HEK293T (cell line): ENCODE results near the gene C2orf78.
"Not testable (repeated sequence)": the region's sequence is repeated elsewhere in the genome, so short reads cannot be mapped to it uniquely, and the experiment has no call there.

Experiments
- CTCF ChIA-PET: fragments of 350-600 bp; formaldehyde crosslinking; extraction: SDS; loops from one replicate; lab custom pipeline; 2021; ENCODE audit warnings: antibody characterized with exemption, inconsistent platforms; lab: Yijun Ruan, JAX
- POLR2A ChIA-PET: fragments of 350-600 bp; formaldehyde crosslinking; extraction: SDS; loops from one replicate; lab custom pipeline; 2020; ENCODE audit warnings: antibody characterized with exemption, inconsistent platforms; lab: Yijun Ruan, JAX
- DNase-seq: peaks from one replicate; pipeline ENCODE4 v3.0.0; 2012; ENCODE audit warnings: mixed read lengths; ENCODE audit errors: extremely low spot score
- ARNT ChIP-seq: fragments of 450-650 bp; IDR thresholded peaks from 2 replicates; pipeline ENCODE4 v1.6.1; 2017; ENCODE audit warnings: mild to moderate bottlenecking
- BHLHE40 ChIP-seq: fragments of 450-650 bp; IDR thresholded peaks from 2 replicates; pipeline ENCODE4 v1.6.1; 2016; ENCODE audit warnings: mild to moderate bottlenecking, moderate library complexity, borderline replicate concordance
- CTBP1 ChIP-seq: fragments of 450-650 bp; IDR thresholded peaks from 2 replicates; pipeline ENCODE4 v1.6.1; 2016; ENCODE audit warnings: borderline replicate concordance
- ELF4 ChIP-seq: fragments of 450-650 bp; IDR thresholded peaks from 2 replicates; pipeline ENCODE4 v1.6.1; 2017; ENCODE audit warnings: antibody characterized with exemption
- FOXA1 ChIP-seq: fragments of 450-650 bp; IDR thresholded peaks from 2 replicates; pipeline ENCODE4 v1.6.1; 2016; ENCODE audit warnings: mild to moderate bottlenecking
- FOXK2 ChIP-seq: fragments of 450-650 bp; IDR thresholded peaks from 2 replicates; pipeline ENCODE4 v1.6.1; 2016; ENCODE audit warnings: mild to moderate bottlenecking
- FOXM1 ChIP-seq: fragments of 450-650 bp; IDR thresholded peaks from 2 replicates; pipeline ENCODE4 v1.6.1; 2017; ENCODE audit warnings: mild to moderate bottlenecking, borderline replicate concordance
- HDGF ChIP-seq: fragments of 450-650 bp; IDR thresholded peaks from 2 replicates; pipeline ENCODE4 v1.6.1; 2017; ENCODE audit warnings: antibody characterized with exemption, borderline replicate concordance
- L3MBTL2 ChIP-seq: fragments of 450-650 bp; conservative IDR thresholded peaks from 2 replicates; pipeline ENCODE4 v1.6.1; 2016; ENCODE audit warnings: mild to moderate bottlenecking
- LEF1 ChIP-seq: fragments of 450-650 bp; IDR thresholded peaks from 2 replicates; pipeline ENCODE4 v1.6.1; 2017; ENCODE audit warnings: mild to moderate bottlenecking, borderline replicate concordance
- NFRKB ChIP-seq: fragments of 450-650 bp; IDR thresholded peaks from 2 replicates; pipeline ENCODE4 v1.6.1; 2016; ENCODE audit warnings: mild to moderate bottlenecking, moderate library complexity
- PKNOX1 ChIP-seq: fragments of 450-650 bp; IDR thresholded peaks from 2 replicates; pipeline ENCODE4 v1.6.1; 2016
- SP1 ChIP-seq: fragments of 450-650 bp; IDR thresholded peaks from 2 replicates; pipeline ENCODE4 v1.6.1; 2017
- SUZ12 ChIP-seq: fragments of 450-650 bp; IDR thresholded peaks from 2 replicates; pipeline ENCODE4 v1.6.1; 2016; ENCODE audit warnings: mild to moderate bottlenecking
- TARDBP ChIP-seq: fragments of 450-650 bp; IDR thresholded peaks from 2 replicates; pipeline ENCODE4 v1.6.1; 2016
- ZNF384 ChIP-seq: fragments of 450-650 bp; IDR thresholded peaks from 2 replicates; pipeline ENCODE4 v1.6.1; 2016

C2orf78 gene

GRCh38 chr2:73776381-73776780, 7.6 kb upstream of the C2orf78 start:
- POLR2A ChIA-PET = no interaction called here

GRCh38 chr2:73776869-73777519, 7.0 kb upstream of the C2orf78 start:
- ChIA-PET POLR2A (interaction anchor here (0.9 kb wide), 1 partner anchor 39 kb away, joined by 5 read pairs; the partner anchor contains the start of gene TPRKB), CTCF (interaction anchor here (0.6 kb wide), 1 partner anchor 56 kb away, joined by 3 read pairs; no protein-coding TSS in a partner anchor)
- no peak for DNase-seq

More at GRCh38 chr2:73776381-73776780, 7.6 kb upstream of the C2orf78 start:
- DNase-seq = no peak
- TF ChIP-seq ZNF384 = no peak
- TF ChIP-seq FOXK2 = no peak
- TF ChIP-seq TARDBP = no peak
- CTCF ChIA-PET = no interaction called here

GRCh38 chr2:73778867-73779466, 5.0 kb upstream of the C2orf78 start:
- DNase-seq, CTCF ChIA-PET: not testable (repeated sequence)
- POLR2A ChIA-PET = interaction anchor here (1.0 kb wide), 1 partner anchor 42 kb away, joined by 6 read pairs; the partner anchor contains the start of gene TPRKB

More at GRCh38 chr2:73776869-73777519, 7.0 kb upstream of the C2orf78 start:
- TF ChIP-seq SUZ12 = no peak
- no peak for TF ChIP-seq ELF4
- no peak for TF ChIP-seq HDGF
- no peak for TF ChIP-seq LEF1
- TF ChIP-seq SP1 = no peak
- TF ChIP-seq BHLHE40 = no peak
- no peak for TF ChIP-seq L3MBTL2
- no peak for TF ChIP-seq ZNF384
- no peak for TF ChIP-seq TARDBP
- TF ChIP-seq PKNOX1 = no peak
- no peak for TF ChIP-seq FOXK2

GRCh38 chr2:73779467-73780236, 4.3 kb upstream of the C2orf78 start, which contains the start of gene DUSP11:
TSS of gene DUSP11 (minus strand) at chr2:73780103. CDS start at chr2:73779974, 129 bp downstream.
- ChIA-PET POLR2A (interaction anchor here (1.0 kb wide), 1 partner anchor 43 kb away, joined by 6 read pairs; the partner anchor contains the start of gene TPRKB), CTCF (interaction anchor here (0.6 kb wide), 1 partner anchor 27 kb away, joined by 3 read pairs; no protein-coding TSS in a partner anchor)
- TF ChIP-seq FOXK2 (peak; percentile 96), FOXM1 (no peak)
- peak; percentile 94 for DNase-seq

GRCh38 chr2:73780237-73780582, 3.8 kb upstream of the C2orf78 start:
- TF ChIP-seq HDGF = no peak
- no peak for TF ChIP-seq CTBP1
- no peak for TF ChIP-seq ARNT
- TF ChIP-seq FOXM1 = no peak
- no peak for TF ChIP-seq LEF1
- TF ChIP-seq SUZ12 = no peak
- TF ChIP-seq BHLHE40 = no peak
- TF ChIP-seq PKNOX1 = no peak
- no peak for TF ChIP-seq ELF4
- no peak for TF ChIP-seq ZNF384
- TF ChIP-seq FOXA1 = no peak
- no peak for TF ChIP-seq NFRKB
- POLR2A ChIA-PET = interaction anchor here (1.0 kb wide), 1 partner anchor 43 kb away, joined by 6 read pairs; the partner anchor contains the start of gene TPRKB
- no peak for DNase-seq
- CTCF ChIA-PET = no interaction called here

- DNase-seq, CTCF ChIA-PET, POLR2A ChIA-PET: not testable (repeated sequence)
Observed at GRCh38 chr2:73783402-73783801, 581 bp upstream of the C2orf78 start.

- ChIA-PET CTCF (no interaction called here), POLR2A (interaction anchor here (1.3 kb wide), 1 partner anchor 17 kb away, joined by 4 read pairs; no protein-coding TSS in a partner anchor)
- TF ChIP-seq ELF4 = no peak
- no peak for TF ChIP-seq NFRKB
- TF ChIP-seq FOXA1 = no peak
- no peak for TF ChIP-seq BHLHE40
- no peak for TF ChIP-seq FOXM1
- TF ChIP-seq FOXK2 = no peak
- TF ChIP-seq SUZ12 = no peak
- TF ChIP-seq ARNT = no peak
- no peak for TF ChIP-seq HDGF
- no peak for TF ChIP-seq LEF1
- no peak for TF ChIP-seq SP1
- DNase-seq = no peak
Observed at GRCh38 chr2:73811878-73812277, 27.9 kb downstream of the C2orf78 start.
